HG02884 (cell line): ENCODE results near the gene AARS2.

Source experiments
- ATAC-seq: cut with Tn5 transposase; IDR thresholded peaks from one replicate; pipeline ENCODE4 v1.9.1; 2021; ENCODE audit warnings: mild to moderate bottlenecking, moderate library complexity; ENCODE audit not compliant: unreplicated experiment

AARS2 gene

GRCh38 chr6:44301782-44302564 lies 11.2 kb downstream of the AARS2 start:
- ATAC-seq: no peak

GRCh38 chr6:44301106-44301505 lies 12.0 kb downstream of the AARS2 start:
- ATAC-seq: no peak

- ATAC-seq: no peak
Observed at GRCh38 chr6:44300292-44300823, 12.8 kb downstream of the AARS2 start.

- ATAC-seq: no peak
Observed at GRCh38 chr6:44298864-44299263, 14.3 kb downstream of the AARS2 start.

- no peak for ATAC-seq
Observed at GRCh38 chr6:44298055-44298803, 14.9 kb downstream of the AARS2 start.

GRCh38 chr6:44297063-44298038 lies 15.8 kb downstream of the AARS2 start:
- ATAC-seq: no peak

- ATAC-seq: no peak
Observed at GRCh38 chr6:44294832-44295791, 18.0 kb downstream of the AARS2 start.

- no peak for ATAC-seq
Observed at GRCh38 chr6:44292661-44293365, 20.3 kb downstream of the AARS2 start.

GRCh38 chr6:44291841-44292240 lies 21.3 kb downstream of the AARS2 start:
- no peak for ATAC-seq

GRCh38 chr6:44289726-44290260 lies 23.4 kb downstream of the AARS2 start:
- ATAC-seq: no peak

- no peak for ATAC-seq
Observed at GRCh38 chr6:44286747-44287146, 26.4 kb downstream of the AARS2 start.

- no peak for ATAC-seq
Observed at GRCh38 chr6:44286285-44286565, 26.9 kb downstream of the AARS2 start.

GRCh38 chr6:44285552-44286284 lies 27.4 kb downstream of the AARS2 start:
- ATAC-seq: no peak

GRCh38 chr6:44284867-44285266 lies 28.3 kb downstream of the AARS2 start:
- no peak for ATAC-seq

GRCh38 chr6:44284121-44284520 lies 29.0 kb downstream of the AARS2 start:
- no peak for ATAC-seq

GRCh38 chr6:44278774-44279697 lies 34.1 kb downstream of the AARS2 start:
- ATAC-seq: no peak

GRCh38 chr6:44278315-44278714 lies 34.8 kb downstream of the AARS2 start:
- no peak for ATAC-seq
